Measurements from ENCODE around the gene MDH2.
A peak's percentile ranks its signal among the peaks of the same experiment; 100 is the strongest.
"Not testable (repeated sequence)": the region's sequence is repeated elsewhere in the genome, so short reads cannot be mapped to it uniquely, and the experiment has no call there.

MDH2 gene

GRCh38 chr7:76020031-76020714 lies 27.7 kb upstream of the MDH2 start:
- H3K27ac ChIP-seq (ENCODE audit: low read depth, low read length) = no peak overlapping the region
- H2AFZ ChIP-seq (ENCODE audit: low read depth, low read length, severe bottlenecking) = no peak overlapping the region

GRCh38 chr7:76022026-76022780 lies 25.7 kb upstream of the MDH2 start:
- Histone ChIP-seq H3K9ac (ENCODE audit: low read length) (no peak overlapping the region), H3K9me2 (replicated peaks; ENCODE audit: insufficient read depth, low read length) (no peaks in the 10 kb centered on the region)

More at GRCh38 chr7:76020031-76020714, 27.7 kb upstream of the MDH2 start:
- no peaks in the 10 kb centered on the region for H3K79me2 ChIP-seq (ENCODE audit: insufficient read depth, low read length)
- no peak overlapping the region for H3K4me2 ChIP-seq (ENCODE audit: low read depth, low read length, poor library complexity, severe bottlenecking)
- H3K4me3 ChIP-seq (ENCODE audit: insufficient read depth, low read length, poor library complexity, severe bottlenecking) = no peak overlapping the region
- no peaks in the 10 kb centered on the region for H3K9me3 ChIP-seq (ENCODE audit: insufficient read depth, low read length)
- no peaks in the 10 kb centered on the region for H3K27me3 ChIP-seq (ENCODE audit: low read length)
- TF ChIP-seq CTCF (IDR thresholded peaks at IDR 0.05; ENCODE audit: insufficient read depth, low read length, poor library complexity, severe bottlenecking) = peak; percentile 95
- no peak for TF ChIP-seq EZH2phosphoT487 (conservative IDR thresholded peaks at IDR 0.05; ENCODE audit: low read length)
- H4K20me1 ChIP-seq (ENCODE audit: low read depth, low read length) = no peaks in the 10 kb centered on the region
- no peaks in the 10 kb centered on the region for H3F3A ChIP-seq (ENCODE audit: insufficient read depth)
- H3K36me3 ChIP-seq (ENCODE audit: low read length) = no peaks in the 10 kb centered on the region
- H3K9me2 ChIP-seq (replicated peaks; ENCODE audit: insufficient read depth, low read length) = no peaks in the 10 kb centered on the region
- no peak overlapping the region for H3K9ac ChIP-seq (ENCODE audit: low read length)

GRCh38 chr7:76023002-76023401 lies 24.9 kb upstream of the MDH2 start:
- Histone ChIP-seq H4K20me1 (ENCODE audit: low read depth, low read length) (no peaks in the 10 kb centered on the region), H3K79me2 (ENCODE audit: insufficient read depth, low read length) (no peaks in the 10 kb centered on the region), H3K9me2 (replicated peaks; ENCODE audit: insufficient read depth, low read length) (no peaks in the 10 kb centered on the region), H3K36me3 (ENCODE audit: low read length) (no peaks in the 10 kb centered on the region), H3K4me3 (ENCODE audit: insufficient read depth, low read length, poor library complexity, severe bottlenecking) (no peak overlapping the region), H3F3A (ENCODE audit: insufficient read depth) (no peaks in the 10 kb centered on the region), H3K27me3 (ENCODE audit: low read length) (no peaks in the 10 kb centered on the region), H2AFZ (ENCODE audit: low read depth, low read length, severe bottlenecking) (no peak overlapping the region), H3K27ac (ENCODE audit: low read depth, low read length) (no peak overlapping the region), H3K4me2 (ENCODE audit: low read depth, low read length, poor library complexity, severe bottlenecking) (no peak overlapping the region), H3K9me3 (ENCODE audit: insufficient read depth, low read length) (no peaks in the 10 kb centered on the region), H3K9ac (ENCODE audit: low read length) (no peak overlapping the region)
- TF ChIP-seq CTCF (IDR thresholded peaks at IDR 0.05; ENCODE audit: insufficient read depth, low read length, poor library complexity, severe bottlenecking) (no peak), EZH2phosphoT487 (conservative IDR thresholded peaks at IDR 0.05; ENCODE audit: low read length) (no peak)

More at GRCh38 chr7:76022026-76022780, 25.7 kb upstream of the MDH2 start:
- TF ChIP-seq CTCF (IDR thresholded peaks at IDR 0.05; ENCODE audit: insufficient read depth, low read length, poor library complexity, severe bottlenecking) = no peak
- no peak for TF ChIP-seq EZH2phosphoT487 (conservative IDR thresholded peaks at IDR 0.05; ENCODE audit: low read length)
- Histone ChIP-seq H3K79me2 (ENCODE audit: insufficient read depth, low read length) (no peaks in the 10 kb centered on the region), H3K4me3 (ENCODE audit: insufficient read depth, low read length, poor library complexity, severe bottlenecking) (no peak overlapping the region), H2AFZ (ENCODE audit: low read depth, low read length, severe bottlenecking) (no peak overlapping the region), H3K27me3 (ENCODE audit: low read length) (no peaks in the 10 kb centered on the region), H3K9me3 (ENCODE audit: insufficient read depth, low read length) (no peaks in the 10 kb centered on the region), H3K27ac (ENCODE audit: low read depth, low read length) (no peak overlapping the region), H3K4me2 (ENCODE audit: low read depth, low read length, poor library complexity, severe bottlenecking) (no peak overlapping the region), H3K36me3 (ENCODE audit: low read length) (no peaks in the 10 kb centered on the region), H3F3A (ENCODE audit: insufficient read depth) (no peaks in the 10 kb centered on the region), H4K20me1 (ENCODE audit: low read depth, low read length) (no peaks in the 10 kb centered on the region)

- not testable (repeated sequence) for H3K9me3 ChIP-seq (ENCODE audit: insufficient read depth, low read length); H3K36me3 ChIP-seq (ENCODE audit: low read length); H3K27me3 ChIP-seq (ENCODE audit: low read length); H3K9me2 ChIP-seq (replicated peaks; ENCODE audit: insufficient read depth, low read length); H3K9ac ChIP-seq (ENCODE audit: low read length); H4K20me1 ChIP-seq (ENCODE audit: low read depth, low read length); H3K27ac ChIP-seq (ENCODE audit: low read depth, low read length); H2AFZ ChIP-seq (ENCODE audit: low read depth, low read length, severe bottlenecking); H3K4me2 ChIP-seq (ENCODE audit: low read depth, low read length, poor library complexity, severe bottlenecking); H3K4me3 ChIP-seq (ENCODE audit: insufficient read depth, low read length, poor library complexity, severe bottlenecking); H3F3A ChIP-seq (ENCODE audit: insufficient read depth); H3K79me2 ChIP-seq (ENCODE audit: insufficient read depth, low read length)
Observed at GRCh38 chr7:76029682-76030081, 18.2 kb upstream of the MDH2 start.

Data from SU-DHL-6 (cell line).